ENCODE measurements around the gene ADAM17.
"Not testable (repeated sequence)": the region's sequence is repeated elsewhere in the genome, so short reads cannot be mapped to it uniquely, and the experiment has no call there.

ADAM17 gene

GRCh38 chr2:9555297-9556120 is at the start of gene ADAM17:
Gene ADAM17, minus strand, starts transcription at chr2:9555830. Its CDS starts 225 bp downstream, at chr2:9555605.
- peak; percentile 79 for DNase-seq

DNA sequence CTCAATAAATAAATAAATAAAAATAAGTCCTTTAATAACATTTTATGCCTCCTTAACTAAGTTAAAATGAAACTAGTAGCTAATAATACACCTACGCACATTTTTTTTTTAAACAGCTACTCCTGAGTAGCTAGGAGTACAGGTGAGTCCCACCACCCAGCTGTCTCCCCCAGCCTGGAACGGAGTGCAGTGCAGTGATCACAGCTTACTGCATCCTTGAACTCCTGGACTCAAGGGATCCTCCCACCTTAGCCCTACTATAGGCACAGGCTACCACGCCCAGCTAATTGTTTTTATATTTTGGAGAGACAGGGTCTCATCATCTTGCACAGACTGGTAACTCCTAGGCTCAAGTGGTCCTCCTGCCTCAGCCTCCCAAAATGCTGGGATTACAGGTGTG is 46.8 kb upstream of the ADAM17 start:
- no peak for DNase-seq

DNA sequence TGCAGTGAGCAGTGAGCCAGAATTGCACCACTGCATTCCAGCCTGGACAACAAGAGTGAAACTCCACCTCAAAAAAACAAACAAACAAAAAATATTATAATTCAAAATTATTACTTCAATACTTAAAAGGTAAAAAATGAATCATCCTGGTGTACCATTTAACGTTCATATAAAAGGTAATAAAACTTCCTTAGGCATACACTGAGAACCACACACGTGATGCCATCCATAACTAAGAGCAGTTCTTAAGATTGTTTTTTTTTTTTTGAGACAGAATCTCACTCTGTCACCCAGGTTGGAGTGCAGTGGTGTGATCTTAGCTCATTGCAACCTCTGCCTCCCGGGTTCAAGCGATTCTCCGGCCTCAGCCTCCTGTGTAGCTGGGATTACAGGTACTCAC is 45.8 kb upstream of the ADAM17 start:
- no peak for DNase-seq

- DNase-seq: no peak
Observed at GRCh38 chr2:9599430-9599829, 43.8 kb upstream of the ADAM17 start.

DNA sequence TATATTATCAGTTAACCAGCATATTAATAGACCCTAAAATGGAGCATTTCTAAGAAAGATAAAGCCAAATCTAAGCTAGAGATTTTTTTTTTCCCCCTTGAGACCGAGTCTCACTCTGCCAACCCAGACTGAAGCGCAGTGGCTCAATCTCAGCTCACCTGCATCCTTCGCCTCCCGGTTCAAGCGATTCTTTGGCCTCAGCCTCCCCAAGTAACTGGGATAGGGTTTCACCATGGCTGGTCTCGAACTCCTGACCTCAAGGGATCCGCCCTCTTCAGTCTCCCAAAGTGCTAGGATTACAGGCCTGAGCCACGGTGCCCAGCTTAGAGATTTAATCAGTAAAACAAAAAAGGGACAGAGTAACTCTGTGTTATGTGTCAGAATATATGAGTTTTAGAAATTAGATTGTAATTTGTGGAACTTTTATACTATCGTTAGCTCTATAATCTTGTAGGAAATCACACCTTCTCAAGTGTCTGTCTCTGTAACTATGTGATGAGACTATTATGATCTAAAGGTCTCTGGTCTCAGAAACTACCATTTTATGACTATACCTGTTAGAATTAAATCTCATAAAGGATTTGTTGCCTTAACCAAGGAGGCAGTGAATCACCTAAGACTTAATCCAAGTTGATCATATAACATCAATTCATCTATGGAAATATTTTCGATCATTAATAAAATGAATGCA is 41.1 kb upstream of the ADAM17 start:
- no peak for DNase-seq

DNA sequence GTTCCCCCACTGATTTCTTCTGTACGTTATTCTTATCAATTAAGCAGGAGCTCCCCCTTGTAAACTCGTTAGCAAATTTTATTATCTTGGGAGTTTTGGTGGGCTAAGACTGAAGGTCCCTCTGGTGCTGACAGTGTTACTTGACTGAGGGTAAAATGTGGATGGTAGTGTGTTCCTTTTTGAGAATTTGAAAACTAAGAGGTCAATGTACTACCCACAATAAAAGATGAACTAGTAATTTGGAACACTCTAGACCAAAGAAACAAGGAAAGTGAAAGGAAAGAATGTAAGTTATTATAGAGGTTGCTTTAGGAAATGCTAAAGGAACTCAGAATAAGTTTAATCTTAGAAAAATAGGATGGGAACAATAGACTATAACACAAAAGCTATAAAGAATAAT is 40.1 kb upstream of the ADAM17 start:
- DNase-seq: no peak

DNA sequence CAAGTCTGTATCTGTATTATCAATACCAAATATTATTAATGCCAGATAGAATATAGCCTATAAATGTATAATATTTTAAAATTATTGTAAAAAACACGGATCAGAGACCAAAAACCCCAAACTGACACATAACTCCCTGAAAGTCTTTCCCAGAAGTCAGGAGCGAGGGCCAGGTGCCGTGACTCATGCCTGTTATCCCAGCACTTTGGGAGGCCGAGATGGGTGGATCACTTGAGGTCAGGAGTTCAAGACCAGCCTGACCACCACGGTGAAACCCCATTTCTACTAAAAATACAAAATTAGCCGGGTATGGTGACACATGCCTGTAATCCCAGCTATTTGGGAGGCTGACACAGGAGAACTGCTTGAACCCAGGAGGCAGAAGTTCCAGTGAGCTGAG is 39.6 kb upstream of the ADAM17 start:
- DNase-seq: not testable (repeated sequence)

GRCh38 chr2:9594366-9595054 is 38.9 kb upstream of the ADAM17 start:
- DNase-seq: no peak

DNA sequence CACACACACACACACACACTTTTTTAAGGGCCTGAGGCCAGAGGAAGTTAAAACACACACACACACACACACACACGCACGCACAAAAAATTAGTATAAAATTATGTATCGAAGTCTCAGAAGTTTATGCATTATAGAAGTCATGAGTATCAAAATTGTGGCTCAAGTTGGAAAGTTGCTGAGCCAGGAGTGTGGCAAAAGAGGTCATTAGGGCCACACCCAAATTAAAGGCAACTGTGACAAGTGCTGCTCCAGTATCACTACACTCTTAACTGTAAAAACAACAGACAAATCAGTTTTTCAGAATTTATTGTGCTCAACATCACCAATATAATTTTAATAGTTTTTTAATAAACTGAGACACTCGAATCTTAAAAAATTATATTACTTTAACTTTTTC is 38.3 kb upstream of the ADAM17 start:
- no peak for DNase-seq

- DNase-seq: no peak
Observed at GRCh38 chr2:9592699-9593098, 37.1 kb upstream of the ADAM17 start.

- no peak for DNase-seq
Observed at GRCh38 chr2:9590641-9591040, 35.0 kb upstream of the ADAM17 start.

DNA sequence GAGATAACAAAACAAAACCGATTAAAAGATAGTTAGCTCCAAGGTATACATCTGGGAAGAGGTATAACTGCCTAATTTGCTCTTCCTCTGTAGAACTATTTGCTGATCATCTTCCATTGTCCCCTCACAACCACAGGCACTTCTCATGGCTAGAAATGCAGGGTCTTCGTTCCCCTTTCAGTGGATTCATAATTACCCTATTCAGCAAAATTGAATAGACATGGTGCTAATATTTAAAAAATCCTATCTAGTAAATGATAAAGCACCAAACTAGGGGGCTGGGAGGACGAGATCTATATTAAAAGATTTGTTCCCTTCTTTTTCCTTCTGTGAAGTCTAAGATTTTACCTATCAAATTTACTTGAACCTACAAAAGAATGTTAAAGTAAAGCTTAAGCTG is 30.8 kb upstream of the ADAM17 start:
- DNase-seq: no peak

DNA sequence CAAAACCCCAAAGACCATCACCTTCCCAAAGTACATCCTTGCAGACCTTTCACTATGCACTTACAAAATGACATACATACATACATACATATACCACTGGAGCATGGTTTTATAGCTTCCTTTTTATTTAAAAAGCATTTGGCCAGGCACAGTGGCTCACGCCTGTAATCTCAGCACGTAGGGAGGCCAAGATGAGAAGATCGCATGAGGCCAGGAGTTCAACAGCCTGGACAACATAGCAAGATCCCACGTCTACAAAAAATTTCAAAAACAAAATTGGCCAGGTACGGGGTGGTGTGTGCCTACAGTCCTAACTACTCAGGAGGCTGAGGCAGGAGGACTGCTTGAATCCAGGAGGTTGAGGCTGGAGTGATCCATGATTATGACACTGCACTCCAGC is 29.9 kb upstream of the ADAM17 start:
- no peak for DNase-seq

- not testable (repeated sequence) for DNase-seq
Observed at GRCh38 chr2:9584902-9585301, 29.3 kb upstream of the ADAM17 start.

DNA sequence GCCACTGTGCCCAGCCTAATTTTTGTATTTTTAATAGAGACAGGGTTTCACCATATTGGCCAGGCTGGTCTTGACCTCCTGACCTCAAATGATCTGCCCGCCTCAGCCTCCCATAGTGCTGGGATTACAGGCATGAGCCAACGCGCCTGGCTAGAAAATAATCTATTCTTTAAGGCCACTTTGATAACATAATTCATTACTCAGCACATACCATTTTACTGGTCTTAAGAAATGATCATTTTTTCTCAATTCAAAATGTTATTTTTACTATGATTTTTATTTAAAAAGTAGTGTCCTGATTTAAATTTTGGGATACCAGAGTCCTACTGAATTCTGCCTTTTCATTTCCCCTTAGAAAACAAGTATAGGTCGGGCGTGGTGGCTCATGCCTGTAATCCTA is 27.0 kb upstream of the ADAM17 start:
- no peak for DNase-seq

- no peak for DNase-seq
Observed at GRCh38 chr2:9578467-9579235, 23.0 kb upstream of the ADAM17 start.

- no peak for DNase-seq
Observed at GRCh38 chr2:9574331-9574730, 18.7 kb upstream of the ADAM17 start.

GRCh38 chr2:9573840-9574239 is 18.2 kb upstream of the ADAM17 start:
- DNase-seq: no peak

- DNase-seq: no peak
Observed at GRCh38 chr2:9573013-9573720, 17.5 kb upstream of the ADAM17 start.

DNA sequence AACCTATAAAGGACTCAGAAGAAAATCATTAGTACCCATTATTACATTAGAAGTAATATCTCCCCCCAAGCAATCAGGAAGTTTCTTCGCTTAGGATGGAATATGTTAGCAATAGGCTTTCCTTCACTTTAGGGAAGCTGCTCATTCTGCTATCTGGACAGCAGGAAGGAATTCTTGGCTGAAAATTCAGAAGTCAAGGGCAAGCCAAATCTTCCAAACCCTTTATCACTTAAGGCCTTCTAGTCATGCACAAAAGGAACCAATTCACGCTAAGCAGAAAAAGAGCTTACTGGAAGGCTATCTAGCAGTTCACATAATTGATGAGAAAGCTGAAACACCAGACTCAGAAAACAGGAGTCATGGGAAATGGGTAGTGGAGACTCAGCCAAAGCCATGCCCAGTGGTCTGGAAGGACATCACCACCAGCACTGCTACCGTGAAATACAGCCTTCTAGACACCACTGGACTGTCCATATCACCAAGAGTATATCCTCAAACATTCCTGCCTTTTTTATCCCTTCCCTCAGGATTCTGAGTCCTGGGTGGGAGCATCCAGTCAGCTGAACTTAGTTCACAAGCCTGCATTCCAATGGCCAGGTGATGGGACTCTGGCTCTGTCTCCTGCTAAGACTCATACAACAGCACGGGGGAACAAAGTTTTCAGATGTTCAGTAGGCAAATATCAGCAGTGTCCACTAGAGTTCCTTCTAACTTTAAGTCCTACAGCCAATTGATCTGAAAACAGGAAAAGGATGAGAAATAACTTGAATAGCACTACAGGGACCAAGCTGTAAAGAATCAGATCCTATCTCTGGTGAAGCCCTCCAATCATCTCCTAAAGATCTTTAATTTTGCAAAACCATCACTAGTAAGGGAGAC is 14.8 kb upstream of the ADAM17 start:
- no peak for DNase-seq

- no peak for DNase-seq
Observed at GRCh38 chr2:9565436-9566153, 10.0 kb upstream of the ADAM17 start.

Measured in activated effector memory CD4-positive, alpha-beta T cell treated with Interleukin-2 at 50 U/mL for 16 hours (primary cell).